HepG2 (cell line): Measurements from ENCODE around the gene DAZAP1. TPM values are rescaled to one million over a fixed set of nuclear protein-coding genes. Genes with fewer than 3 reads are reported as not detected.
A peak's percentile ranks its signal among the peaks of the same experiment; 100 is the strongest.

Source experiments
- AFF4 ChIP-seq: sonication (generic); formaldehyde crosslinking; IDR thresholded peaks from 2 replicates; pipeline ENCODE4 v1.4.0; 2020; ENCODE audit warnings: missing genetic modification reagents
- AGO2 ChIP-seq: fragments of 200-400 bp; formaldehyde crosslinking; optimal IDR thresholded peaks from 2 replicates; pipeline ENCODE3; 2017; ENCODE audit warnings: mild to moderate bottlenecking, low read depth, low read length, moderate library complexity
- ATF1 ChIP-seq: IDR thresholded peaks from 2 replicates; pipeline ENCODE4 v1.6.1; 2016; ENCODE audit warnings: mild to moderate bottlenecking, control low read depth
- CHCHD3 ChIP-seq: sonication (generic); formaldehyde crosslinking; IDR thresholded peaks from 2 replicates; pipeline ENCODE4 v1.8.0; 2022; ENCODE audit warnings: mild to moderate bottlenecking, missing genetic modification reagents, moderate library complexity
- FUBP1 ChIP-seq: sonication (generic); formaldehyde crosslinking; IDR thresholded peaks from 2 replicates; pipeline ENCODE4 v1.5.1; 2020; ENCODE audit warnings: missing genetic modification reagents, mild to moderate bottlenecking, borderline replicate concordance
- GPBP1L1 ChIP-seq: sonication (generic); formaldehyde crosslinking; IDR thresholded peaks from 2 replicates; pipeline ENCODE4 v1.5.0; 2020; ENCODE audit warnings: mild to moderate bottlenecking, missing genetic modification reagents
- IKZF1 ChIP-seq: fragments of 450-650 bp; IDR thresholded peaks from 2 replicates; pipeline ENCODE4 v1.7.1; 2016
- JDP2 ChIP-seq: sonication (generic); formaldehyde crosslinking; IDR thresholded peaks from 2 replicates; pipeline ENCODE4 v1.8.1; 2022; ENCODE audit warnings: missing genetic modification reagents, borderline replicate concordance
- POGK ChIP-seq: sonication (generic); formaldehyde crosslinking; conservative IDR thresholded peaks from 2 replicates; pipeline ENCODE4 v1.8.0; 2022; ENCODE audit warnings: mild to moderate bottlenecking, moderate library complexity, missing genetic modification reagents
- RARG ChIP-seq: sonication (generic); formaldehyde crosslinking; IDR thresholded peaks from 2 replicates; pipeline ENCODE4 v1.4.0; 2020; ENCODE audit warnings: low read depth, mild to moderate bottlenecking, missing genetic modification reagents
- SALL2 ChIP-seq: sonication (generic); formaldehyde crosslinking; IDR thresholded peaks from 2 replicates; pipeline ENCODE4 v1.8.1; 2023; ENCODE audit warnings: mild to moderate bottlenecking, missing genetic modification reagents, inconsistent platforms
- SKI ChIP-seq: fragments of 450-650 bp; IDR thresholded peaks from one replicate; pipeline ENCODE4 v1.6.1; 2018; ENCODE audit warnings: mild to moderate bottlenecking; ENCODE audit not compliant: partially characterized antibody
- SP4 ChIP-seq: sonication (generic); formaldehyde crosslinking; IDR thresholded peaks from 2 replicates; pipeline ENCODE4 v1.8.1; 2023; ENCODE audit warnings: mild to moderate bottlenecking, missing genetic modification reagents
- SRY ChIP-seq: sonication (generic); formaldehyde crosslinking; IDR thresholded peaks from 2 replicates; pipeline ENCODE4 v1.8.0; 2022; ENCODE audit warnings: mild to moderate bottlenecking, missing genetic modification reagents
- ZNF34 ChIP-seq: sonication (generic); formaldehyde crosslinking; IDR thresholded peaks from 2 replicates; pipeline ENCODE4 v1.4.0; 2020; ENCODE audit warnings: mild to moderate bottlenecking, missing genetic modification reagents, borderline replicate concordance
- ZNF382 ChIP-seq: sonication (generic); formaldehyde crosslinking; IDR thresholded peaks from 2 replicates; pipeline ENCODE4 v1.5.0; 2020; ENCODE audit warnings: missing genetic modification reagents, mild to moderate bottlenecking, borderline replicate concordance
- ZNF550 ChIP-seq: sonication (generic); formaldehyde crosslinking; IDR thresholded peaks from 2 replicates; pipeline ENCODE4 v1.4.0; 2020; ENCODE audit warnings: mild to moderate bottlenecking, missing genetic modification reagents, borderline replicate concordance
- ZNF766 ChIP-seq: sonication (generic); formaldehyde crosslinking; IDR thresholded peaks from 2 replicates; pipeline ENCODE4 v1.5.0; 2020; ENCODE audit warnings: missing genetic modification reagents, borderline replicate concordance
- ZNF780A ChIP-seq: sonication (generic); formaldehyde crosslinking; IDR thresholded peaks from 2 replicates; pipeline ENCODE4 v1.8.0; 2022; ENCODE audit warnings: mild to moderate bottlenecking, missing genetic modification reagents, moderate library complexity
- ZSCAN9 ChIP-seq: IDR thresholded peaks from 2 replicates; pipeline ENCODE4 v1.6.1; 2016; ENCODE audit warnings: borderline replicate concordance
- polyA plus RNA-seq, 8 experiments: library from polyadenylated mRNA; depleted of rRNA in 3 of 8; stranded (reverse) in 7 of 8; unstranded in 1 of 8; fragments of >200 nt; fragmentation: Illumina TruSeq in 4 of 8; extraction: Trizol in 4 of 8; gene quantifications; 2 replicates each; pipeline versions ENCODE4 v1.2.1 to v1.2.3, GENCODE V29; 2011 to 2016; ENCODE audit warnings: low read depth in 4 of 8, missing spikeins in 1 of 8, mixed read lengths in 1 of 8; ENCODE audit not compliant: insufficient read depth in 1 of 8
- total RNA-seq, 5 experiments: library from RNA; depleted of rRNA; stranded (reverse); fragments of >200 nt; fragmentation: Illumina TruSeq; extraction: Trizol; gene quantifications; 2 replicates each; pipeline ENCODE4 v1.2.3, GENCODE V29; 2016; ENCODE audit warnings: low read depth in 1 of 5

Gene DAZAP1
- total and polyA plus RNA-seq, 2 of the 13 experiments (the other 11 are each of a cell fraction or from before 2014, with no cell fraction given): 63.3 to 79.2 TPM

GRCh38 chr19:1373534-1374249 lies 33.7 kb upstream of the DAZAP1 start (continued):
- TF ChIP-seq GPBP1L1 (CRISPR knock-in tag): no peak
- no peak for TF ChIP-seq ZNF780A
- TF ChIP-seq ATF1: no peak
- TF ChIP-seq POGK (CRISPR knock-in tag): peak; percentile 60
- no peak for TF ChIP-seq FUBP1 (CRISPR knock-in tag)
- TF ChIP-seq JDP2 (CRISPR knock-in tag): no peak
- peak; percentile 80 for TF ChIP-seq SKI
- peak; percentile 6; the same call in 1 of the 2 replicates for TF ChIP-seq AFF4 (CRISPR knock-in tag)
- 0 out of 2 replicates have a peak, but pooled peaks have one; percentile 73 for TF ChIP-seq ZNF766
- TF ChIP-seq ZSCAN9 (CRISPR knock-in tag): peak; percentile 85
- TF ChIP-seq SALL2 (CRISPR knock-in tag): no peak; the same call in 1 of the 2 replicates
- TF ChIP-seq SRY (CRISPR knock-in tag): peak; percentile 69; the same call in 1 of the 2 replicates
- TF ChIP-seq IKZF1: no peak
- no peak for TF ChIP-seq ZNF550 (CRISPR knock-in tag)
- no peak for TF ChIP-seq RARG (CRISPR knock-in tag)
- peak; percentile 20 for TF ChIP-seq AGO2
- peak; percentile 65; the same call in 1 of the 2 replicates for TF ChIP-seq SP4 (CRISPR knock-in tag)
- no peak for TF ChIP-seq ZNF382 (CRISPR knock-in tag)
- TF ChIP-seq ZNF34: peak; percentile 73; the same call in 1 of the 2 replicates
- TF ChIP-seq CHCHD3: no peak
